Ascending aorta (tissue), 2 donors: ENCODE data around the gene SPTBN1. TPM values are rescaled to one million over a fixed set of nuclear protein-coding genes. Genes with fewer than 3 reads are reported as not detected.

Experiments
- DNase-seq, 2 donors: peaks; one replicate each; pipeline ENCODE4 v3.0.0-alpha.2; 2019; ENCODE audit warnings: low spot score in 2 of 2
- H3K27ac ChIP-seq, 2 donors: fragments of 200-600 bp; sonication (generic); one replicate each; pipeline ENCODE4 v1.5.1; 2016 to 2017; ENCODE audit warnings: mild to moderate bottlenecking in 1 of 2
- H3K27me3 ChIP-seq: fragments of 200-600 bp; sonication (generic); one replicate; pipeline ENCODE4 v1.5.1; 2017
- H3K36me3 ChIP-seq, 2 donors: fragments of 200-600 bp; sonication (generic); one replicate each; pipeline ENCODE4 v1.5.1; 2016
- H3K4me1 ChIP-seq, 2 donors: fragments of 200-600 bp; sonication (generic); one replicate each; pipeline ENCODE4 v1.5.1; 2016 to 2017; ENCODE audit warnings: mild to moderate bottlenecking in 1 of 2
- H3K4me3 ChIP-seq, 2 donors: fragments of 200-600 bp; sonication (generic); one replicate each; pipeline ENCODE4 v1.5.1; 2016 to 2017; ENCODE audit warnings: mild to moderate bottlenecking in 1 of 2
- H3K9me3 ChIP-seq, 2 donors: fragments of 200-600 bp; sonication (generic); one replicate each; pipeline ENCODE4 v1.5.1; 2016
- CTCF ChIP-seq, 3 experiments: fragments of 200-600 bp in 2 of 3; fragments of 450-650 bp in 1 of 3; sonication (generic) in 2 of 3; IDR thresholded peaks; one replicate each; pipeline ENCODE4 v1.5.1; 2016 to 2019; ENCODE audit warnings: antibody characterized with exemption in 3 of 3, mild to moderate bottlenecking in 1 of 3, moderate library complexity in 1 of 3
- intact Hi-C: fragments of 100-400 bp; cut with DNase I; formaldehyde crosslinking; loops from one replicate; pipeline ENCODE4 v1.15.1; 2023
- total RNA-seq: library from RNA; depleted of rRNA; stranded (reverse); fragments of >200 nt; gene quantifications from one replicate; pipeline ENCODE4 v1.1.0, GENCODE V29; 2016

The SPTBN1 gene
- total RNA-seq, 1 donor from 2014 or later, result 246 TPM

DNA sequence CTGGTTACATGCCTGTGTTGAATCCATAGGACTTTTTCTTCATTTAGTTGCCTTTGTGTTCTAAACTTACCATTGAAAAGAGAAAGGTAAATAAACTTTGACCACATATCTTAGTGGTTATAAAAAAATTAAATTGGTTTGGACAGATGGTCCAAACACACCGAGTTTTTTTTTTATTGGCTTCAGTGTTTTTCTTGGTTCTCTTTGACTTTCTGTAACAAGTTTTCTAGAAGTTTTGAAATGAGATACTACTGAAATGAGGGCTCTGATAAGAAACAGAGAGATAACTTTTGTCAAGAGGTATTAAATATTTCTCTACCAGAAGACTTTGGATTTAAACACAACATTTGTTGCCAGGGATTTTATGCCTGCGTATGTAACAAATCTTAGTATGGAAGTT lies 20.7 kb downstream of the SPTBN1 start:
- intact Hi-C loops, result no loop called here
- H3K27me3 ChIP-seq, result no peaks in the 10 kb centered on the region
- no peaks in the 10 kb centered on the region for H3K36me3 ChIP-seq
- no peaks in the 10 kb centered on the region for H3K9me3 ChIP-seq
- TF ChIP-seq CTCF (IDR thresholded peaks at IDR 0.05), result no peak
- H3K27ac ChIP-seq, result no peak overlapping the region
- peaks cover 0 to 30% of the 10 kb centered on the region in 2 donors for H3K4me1 ChIP-seq
- no peak overlapping the region for H3K4me3 ChIP-seq
- no peak for DNase-seq

GRCh38 chr2:54477896-54478295 lies 21.8 kb downstream of the SPTBN1 start:
- Histone ChIP-seq H3K4me3 (no peak overlapping the region), H3K36me3 (no peaks in the 10 kb centered on the region), H3K9me3 (no peaks in the 10 kb centered on the region), H3K27me3 (no peaks in the 10 kb centered on the region), H3K4me1 (peaks cover 0 to 33% of the 10 kb centered on the region in 2 donors), H3K27ac (peak overlapping the region in 1 of 2 donors; percentile 6)
- intact Hi-C loops, result no loop called here
- no peak for DNase-seq
- TF ChIP-seq CTCF (IDR thresholded peaks at IDR 0.05), result no peak

GRCh38 chr2:54478899-54479298 lies 22.8 kb downstream of the SPTBN1 start:
- Histone ChIP-seq H3K4me3 (no peak overlapping the region), H3K27me3 (no peaks in the 10 kb centered on the region), H3K4me1 (peaks cover 0 to 41% of the 10 kb centered on the region in 2 donors), H3K9me3 (no peaks in the 10 kb centered on the region), H3K36me3 (no peaks in the 10 kb centered on the region), H3K27ac (no peak overlapping the region)
- intact Hi-C loops, result no loop called here
- no peak for DNase-seq
- TF ChIP-seq CTCF (IDR thresholded peaks at IDR 0.05), result no peak

DNA sequence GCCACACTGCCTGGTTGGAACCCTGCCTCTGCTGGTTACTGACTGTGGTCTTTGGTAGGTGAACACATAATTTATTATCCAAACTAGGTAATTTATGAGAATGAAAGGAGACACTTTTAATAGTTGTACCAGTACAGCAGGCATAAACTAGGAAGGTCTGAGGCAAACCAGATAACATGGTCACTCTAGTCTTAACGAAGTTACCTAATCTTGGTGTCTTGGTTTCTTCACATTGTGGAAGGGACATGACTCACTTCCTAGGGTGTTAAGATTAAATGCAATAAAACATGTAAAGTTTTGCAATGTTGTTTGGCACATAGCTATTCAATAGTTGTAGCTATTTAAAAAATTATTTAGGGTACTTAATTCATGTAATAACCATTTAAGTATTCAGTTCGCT lies 23.3 kb downstream of the SPTBN1 start:
- intact Hi-C loops, result no loop called here
- H3K27me3 ChIP-seq, result no peaks in the 10 kb centered on the region
- DNase-seq, result no peak
- no peaks in the 10 kb centered on the region for H3K36me3 ChIP-seq
- peaks cover 0 to 46% of the 10 kb centered on the region in 2 donors for H3K4me1 ChIP-seq
- no peak for TF ChIP-seq CTCF (IDR thresholded peaks at IDR 0.05)
- no peaks in the 10 kb centered on the region for H3K9me3 ChIP-seq
- H3K4me3 ChIP-seq, result no peak overlapping the region
- H3K27ac ChIP-seq, result no peak overlapping the region

DNA sequence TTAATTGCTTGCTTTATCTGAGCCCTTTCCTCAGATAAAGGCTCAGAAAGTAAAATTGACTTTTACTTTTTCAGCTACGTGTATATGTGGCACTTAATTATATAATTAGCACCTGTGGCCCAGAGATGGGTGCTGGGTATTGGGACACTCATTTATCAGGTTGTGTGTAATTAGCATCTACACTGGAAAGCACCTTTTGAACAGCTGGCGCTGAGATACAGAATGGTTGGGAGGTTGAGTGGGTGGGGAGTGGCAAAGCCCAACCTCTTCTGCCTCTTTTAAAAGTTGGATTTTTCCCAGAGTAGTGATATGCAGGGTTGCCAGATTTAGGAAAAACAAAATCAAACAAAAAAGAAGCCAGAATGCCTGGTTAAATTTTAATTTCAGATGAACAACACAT lies 23.9 kb downstream of the SPTBN1 start:
- Histone ChIP-seq H3K27me3 (no peaks in the 10 kb centered on the region), H3K9me3 (no peaks in the 10 kb centered on the region), H3K4me3 (no peak overlapping the region), H3K4me1 (peaks cover 0 to 45% of the 10 kb centered on the region in 2 donors), H3K36me3 (no peaks in the 10 kb centered on the region), H3K27ac (no peak overlapping the region)
- DNase-seq, result no peak
- intact Hi-C loops, result no loop called here
- TF ChIP-seq CTCF (IDR thresholded peaks at IDR 0.05), result no peak

GRCh38 chr2:54481686-54482085 lies 25.6 kb downstream of the SPTBN1 start:
- intact Hi-C loops, result loop anchor here (1.0 kb wide), 1 partner anchor 25 kb away; the partner anchor contains the start of gene SPTBN1
- Histone ChIP-seq H3K27ac (peak overlapping the region in 1 of 2 donors; percentile 69), H3K27me3 (no peaks in the 10 kb centered on the region), H3K9me3 (no peaks in the 10 kb centered on the region), H3K36me3 (no peaks in the 10 kb centered on the region), H3K4me3 (no peak overlapping the region), H3K4me1 (peaks cover 0 to 44% of the 10 kb centered on the region in 2 donors)
- TF ChIP-seq CTCF (IDR thresholded peaks at IDR 0.05), result no peak
- no peak for DNase-seq
